ENCODE data around the gene CDK16.

The CDK16 gene

GRCh38 chrX:47218280-47218919 lies at the start of gene CDK16:
Gene CDK16 (plus strand): TSS chrX:47218681. CDS start chrX:47223558, 4,877 bp downstream.
- peak in 2 of 3 donors; percentile 48 to 71 for DNase-seq (ENCODE audit: low read depth in 3 of 3, low spot score in 1 of 3)

GRCh38 chrX:47169273-47169672 lies 49.2 kb upstream of the CDK16 start:
- DNase-seq (ENCODE audit: low read depth in 3 of 3, low spot score in 1 of 3): no peak

DNA sequence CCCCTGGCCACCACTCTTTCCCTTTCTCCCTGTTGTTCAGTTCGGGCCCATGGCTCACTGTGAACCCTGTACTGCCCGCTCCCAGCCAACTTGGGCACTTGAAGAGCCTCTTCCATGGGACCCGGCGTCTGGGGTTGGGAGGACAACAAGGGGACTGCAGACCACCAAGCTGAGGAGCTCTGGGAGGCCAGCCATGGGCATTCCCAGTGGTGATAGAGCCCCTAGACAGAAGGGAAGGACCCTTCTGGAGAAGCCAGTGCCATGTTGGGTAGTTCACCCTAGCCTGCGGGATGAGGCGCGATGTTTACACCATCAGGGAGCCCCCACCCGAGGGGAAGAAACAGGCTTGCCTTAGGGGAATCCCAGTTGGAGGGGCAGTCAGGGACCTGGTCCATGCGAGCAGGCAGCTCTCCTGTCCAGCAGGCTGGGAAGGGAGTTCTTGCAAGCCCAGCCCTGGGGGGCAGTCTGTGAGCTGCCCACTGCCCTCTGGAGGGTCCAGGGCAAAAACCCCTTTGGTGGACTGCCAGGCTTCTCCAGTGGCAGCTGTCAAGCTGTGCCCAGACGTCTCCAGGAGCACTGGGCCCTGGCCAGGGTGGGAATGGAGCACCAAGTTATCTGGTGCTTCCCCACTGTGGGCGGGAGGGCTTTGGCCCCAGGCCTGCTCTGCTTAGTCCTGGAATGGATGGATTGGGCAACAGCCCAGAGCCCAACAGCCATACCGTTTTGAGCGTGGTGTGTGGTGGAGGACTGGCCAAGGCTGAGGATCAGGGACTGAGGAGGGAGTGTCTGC lies 48.6 kb upstream of the CDK16 start:
- DNase-seq (ENCODE audit: low read depth in 3 of 3, low spot score in 1 of 3): no peak

GRCh38 chrX:47170861-47171692 lies 47.4 kb upstream of the CDK16 start:
- DNase-seq (ENCODE audit: low read depth in 3 of 3, low spot score in 1 of 3): no peak

GRCh38 chrX:47171996-47172395 lies 46.5 kb upstream of the CDK16 start:
- no peak for DNase-seq (ENCODE audit: low read depth in 3 of 3, low spot score in 1 of 3)

- no peak for DNase-seq (ENCODE audit: low read depth in 3 of 3, low spot score in 1 of 3)
Observed at GRCh38 chrX:47172549-47172948, 45.9 kb upstream of the CDK16 start.

DNA sequence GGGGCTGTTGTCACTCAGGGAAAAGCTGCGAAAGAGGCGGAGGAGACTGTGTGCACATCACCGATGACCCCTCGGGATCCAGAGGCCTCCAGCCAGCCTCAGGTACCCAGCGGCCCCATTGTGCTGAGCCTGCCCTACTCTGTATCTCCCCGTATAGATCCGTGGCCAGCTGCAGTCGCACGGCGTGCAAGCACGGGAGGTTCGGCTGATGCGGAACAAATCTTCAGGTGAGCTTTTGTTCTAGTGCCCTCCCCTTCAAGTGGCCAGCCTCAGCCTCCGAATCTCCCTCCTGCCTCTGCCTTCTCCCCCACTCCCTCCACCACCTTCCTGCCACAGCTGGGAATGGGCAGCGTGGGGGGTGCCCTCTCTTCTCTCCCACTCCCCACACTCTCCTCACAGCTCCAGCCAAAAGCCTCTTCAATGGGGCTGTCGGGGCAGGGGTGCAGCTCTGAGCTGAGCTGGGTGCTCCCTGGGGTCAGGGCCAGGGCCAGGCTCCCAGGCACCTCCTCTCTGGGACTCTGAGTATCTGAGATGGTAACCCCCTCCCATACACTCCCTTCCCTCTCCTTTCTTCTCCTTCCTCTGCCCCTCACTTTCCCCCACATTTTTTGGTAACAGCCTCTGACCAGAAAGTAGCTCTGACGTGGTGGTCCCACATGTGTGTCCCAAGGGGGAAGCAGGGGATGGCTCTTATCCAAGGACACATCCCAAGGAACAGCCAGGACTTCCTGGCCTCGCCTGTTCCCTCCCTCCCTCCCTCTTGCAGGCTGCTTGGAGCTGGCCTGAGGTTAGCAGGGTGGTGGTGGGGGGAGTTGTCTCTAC lies 45.3 kb upstream of the CDK16 start:
- no peak for DNase-seq (ENCODE audit: low read depth in 3 of 3, low spot score in 1 of 3)

DNA sequence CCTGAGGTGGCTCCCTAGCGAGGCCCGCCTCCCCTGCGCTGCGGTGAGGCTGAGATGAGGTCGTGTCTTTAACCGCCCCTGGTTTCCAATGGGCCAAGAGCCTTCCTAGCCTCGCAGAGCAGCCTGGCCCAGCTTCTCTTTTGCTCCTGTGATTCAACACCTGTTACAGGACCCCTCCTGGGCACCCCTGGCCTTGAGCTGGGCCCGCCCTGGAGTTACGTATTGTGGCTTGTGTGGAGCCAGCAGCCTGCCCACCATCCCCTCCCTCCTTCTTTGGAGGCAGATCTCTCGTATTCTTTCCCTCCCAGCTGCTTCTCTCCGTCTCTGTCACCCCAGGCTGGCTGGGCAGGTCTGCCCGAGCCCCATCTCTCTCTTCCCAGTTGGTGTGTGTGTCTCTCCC lies 44.1 kb upstream of the CDK16 start:
- no peak for DNase-seq (ENCODE audit: low read depth in 3 of 3, low spot score in 1 of 3)

DNA sequence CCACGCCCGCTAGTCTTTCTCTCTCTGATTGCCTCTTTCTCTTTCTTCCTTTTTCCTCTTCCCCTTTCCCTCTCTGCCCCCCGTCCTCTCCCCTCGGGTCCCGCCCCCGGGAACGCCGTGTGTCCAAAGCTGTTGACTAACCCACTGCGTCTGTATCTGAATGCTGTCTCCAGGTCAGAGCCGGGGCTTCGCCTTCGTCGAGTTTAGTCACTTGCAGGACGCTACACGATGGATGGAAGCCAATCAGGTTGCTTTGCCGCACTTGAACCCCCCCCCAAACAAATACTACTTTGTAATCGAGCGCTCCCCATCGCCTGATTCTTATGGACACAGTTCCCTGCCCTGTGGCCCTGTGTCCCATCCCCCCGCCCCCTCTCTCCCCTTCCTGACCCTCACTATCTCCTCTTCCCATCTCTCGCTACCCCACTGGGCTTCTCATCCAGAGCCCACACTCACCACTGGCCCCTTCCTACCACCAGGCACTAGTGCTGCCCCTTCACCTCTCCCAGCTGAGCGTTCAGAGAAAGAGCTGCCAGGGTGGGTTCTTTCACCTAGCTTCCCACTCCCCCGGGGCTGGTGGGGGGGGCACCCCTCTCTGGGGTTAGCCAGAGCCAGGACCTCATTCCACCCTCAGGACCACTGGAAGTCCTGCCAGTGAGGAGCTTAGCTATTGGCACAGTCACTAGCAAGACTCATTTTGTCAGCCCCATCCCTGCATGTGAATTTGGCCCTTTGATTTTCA lies 43.5 kb upstream of the CDK16 start:
- DNase-seq (ENCODE audit: low read depth in 3 of 3, low spot score in 1 of 3): no peak

DNA sequence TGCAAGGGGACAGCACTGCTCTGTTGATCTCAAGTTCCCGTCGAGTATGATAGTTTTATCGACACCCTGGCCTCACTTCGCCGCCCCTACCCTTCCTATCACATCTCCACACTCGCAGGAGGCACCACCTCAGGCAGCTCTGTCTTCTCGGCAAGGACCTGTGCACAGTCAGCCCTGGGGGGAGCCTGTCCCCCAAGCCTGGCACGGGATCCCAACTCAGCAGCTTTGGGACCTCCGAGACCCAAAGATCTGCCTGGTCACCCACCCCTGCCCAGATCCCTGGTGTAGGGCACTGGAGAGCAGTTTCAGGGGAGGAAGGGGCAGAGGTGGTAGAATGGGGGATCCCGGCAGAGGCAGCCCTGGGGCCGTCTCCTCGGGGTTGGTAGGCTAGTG lies 42.9 kb upstream of the CDK16 start:
- no peak for DNase-seq (ENCODE audit: low read depth in 3 of 3, low spot score in 1 of 3)

GRCh38 chrX:47176101-47176740 lies 42.3 kb upstream of the CDK16 start:
- no peak for DNase-seq (ENCODE audit: low read depth in 3 of 3, low spot score in 1 of 3)

DNA sequence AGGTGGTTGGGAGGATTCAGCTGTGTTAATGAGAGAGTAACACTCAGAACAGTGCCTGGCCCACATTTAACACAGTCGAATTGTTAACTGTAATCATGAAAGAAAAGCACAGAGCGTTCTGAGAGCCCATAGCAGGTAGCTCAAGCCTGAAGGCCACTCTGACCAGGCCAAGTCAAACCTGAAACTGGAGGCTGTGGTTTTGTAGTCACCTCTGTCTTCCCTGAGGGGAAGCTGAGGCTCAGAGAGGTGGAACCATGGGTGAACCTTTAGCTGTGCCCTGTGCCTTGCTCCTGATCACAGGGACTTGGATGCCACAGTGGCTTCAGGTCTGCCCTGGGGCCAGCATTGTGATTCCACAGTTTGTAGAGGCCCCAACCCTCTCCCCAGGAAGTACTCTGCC lies 41.4 kb upstream of the CDK16 start:
- no peak for DNase-seq (ENCODE audit: low read depth in 3 of 3, low spot score in 1 of 3)

DNA sequence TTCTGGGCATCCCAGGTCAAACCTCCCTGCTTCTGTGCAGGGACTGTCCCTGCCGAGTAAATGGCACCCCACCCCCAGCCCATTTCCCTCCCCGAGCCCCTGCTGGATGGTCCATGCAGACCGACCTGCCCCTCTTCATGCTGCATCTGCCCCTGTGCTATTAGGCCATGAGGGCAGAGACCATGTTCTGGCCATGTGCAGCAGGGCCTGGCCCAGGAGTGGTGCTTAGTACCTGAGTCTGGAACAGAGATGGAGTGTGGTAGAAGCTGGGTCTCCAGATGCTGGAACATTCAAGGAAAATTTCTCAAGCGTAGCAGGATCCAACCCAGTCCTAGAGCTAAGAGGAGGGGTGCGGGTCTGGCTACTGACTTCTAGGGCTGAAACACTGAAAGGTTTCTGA lies 40.1 kb upstream of the CDK16 start:
- DNase-seq (ENCODE audit: low read depth in 3 of 3, low spot score in 1 of 3): no peak

- no peak for DNase-seq (ENCODE audit: low read depth in 3 of 3, low spot score in 1 of 3)
Observed at GRCh38 chrX:47179221-47179927, 39.1 kb upstream of the CDK16 start.

DNA sequence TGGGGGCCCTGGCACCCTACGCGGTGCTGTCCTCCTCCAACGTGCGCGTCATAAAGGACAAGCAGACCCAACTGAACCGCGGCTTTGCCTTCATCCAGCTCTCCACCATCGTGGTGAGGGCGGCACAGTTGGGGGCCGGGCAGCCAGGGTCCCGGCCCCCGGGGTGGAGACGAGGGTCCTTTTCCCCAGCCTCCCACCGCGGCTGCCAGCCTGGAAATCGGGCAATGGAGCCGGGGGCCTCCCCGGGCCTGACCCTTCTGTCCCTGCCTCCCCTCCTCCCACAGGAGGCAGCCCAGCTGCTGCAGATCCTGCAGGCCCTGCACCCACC lies 38.6 kb upstream of the CDK16 start:
- no peak for DNase-seq (ENCODE audit: low read depth in 3 of 3, low spot score in 1 of 3)

DNA sequence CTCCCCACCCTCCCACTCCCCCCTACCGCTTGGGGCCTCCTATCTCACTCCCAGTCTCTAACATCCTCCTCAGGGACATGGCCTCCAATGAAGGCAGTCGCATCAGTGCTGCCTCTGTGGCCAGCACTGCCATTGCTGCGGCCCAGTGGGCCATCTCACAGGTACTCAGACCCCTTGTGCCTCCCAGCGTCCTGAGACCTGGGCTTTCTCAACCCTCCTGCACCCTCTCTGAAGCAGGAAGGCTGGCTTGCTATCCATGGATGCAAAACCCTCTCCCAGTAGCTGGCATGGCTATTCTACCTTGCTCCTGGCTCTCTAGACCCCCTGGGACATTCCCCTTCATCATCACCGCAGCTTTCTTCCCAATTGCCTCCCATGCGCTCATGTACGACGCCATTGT lies 38.1 kb upstream of the CDK16 start:
- DNase-seq (ENCODE audit: low read depth in 3 of 3, low spot score in 1 of 3): no peak

DNA sequence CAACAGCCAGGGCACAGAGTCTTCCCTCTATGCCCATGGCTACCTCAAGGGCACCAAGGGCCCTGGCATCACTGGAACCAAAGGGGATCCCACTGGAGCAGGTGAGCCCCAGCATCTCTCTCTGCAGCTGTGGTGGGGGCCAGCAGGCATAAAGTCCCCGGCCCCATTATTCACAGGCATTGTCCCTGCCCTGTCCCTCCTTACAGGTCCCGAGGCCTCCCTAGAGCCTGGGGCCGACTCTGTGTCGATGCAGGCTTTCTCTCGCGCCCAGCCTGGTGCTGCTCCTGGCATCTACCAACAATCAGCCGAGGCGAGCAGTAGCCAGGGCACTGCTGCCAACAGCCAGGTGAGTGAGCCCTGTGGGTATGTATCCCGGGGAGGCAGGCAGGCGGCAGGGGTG lies 37.2 kb upstream of the CDK16 start:
- no peak for DNase-seq (ENCODE audit: low read depth in 3 of 3, low spot score in 1 of 3)

GRCh38 chrX:47182106-47182700 lies 36.3 kb upstream of the CDK16 start:
- DNase-seq (ENCODE audit: low read depth in 3 of 3, low spot score in 1 of 3): no peak

GRCh38 chrX:47184486-47184885 lies 34.0 kb upstream of the CDK16 start:
- DNase-seq (ENCODE audit: low read depth in 3 of 3, low spot score in 1 of 3): no peak
